GM10266 (cell line): ENCODE measurements around the gene PARN.

Source experiments
- DNase-seq: peaks from one replicate; pipeline ENCODE4 v3.0.0; 2012; ENCODE audit errors: extremely low spot score
- CTCF ChIP-seq: IDR thresholded peaks from 2 replicates; pipeline ENCODE4 v1.5.1; 2012; ENCODE audit warnings: mild to moderate bottlenecking, low read depth; ENCODE audit not compliant: control insufficient read depth, insufficient read depth; ENCODE audit errors: missing control alignments

Gene PARN

GRCh38 chr16:14531101-14531500 is 99.0 kb downstream of the PARN start:
- no peak for DNase-seq
- TF ChIP-seq CTCF = no peak

- TF ChIP-seq CTCF = no peak
- DNase-seq = peak; percentile 10
These were observed 100.0 kb downstream of the PARN start for GRCh38 chr16:14530046-14530445.

- peak; percentile 70 for DNase-seq
- TF ChIP-seq CTCF = peak; percentile 67
These were observed 100.9 kb downstream of the PARN start for GRCh38 chr16:14529010-14529669.

- DNase-seq = no peak
- no peak for TF ChIP-seq CTCF
These were observed 101.8 kb downstream of the PARN start for GRCh38 chr16:14528306-14528705.

GRCh38 chr16:14527411-14528044 is 102.5 kb downstream of the PARN start:
- no peak for TF ChIP-seq CTCF
- DNase-seq = no peak

- TF ChIP-seq CTCF = no peak
- DNase-seq = no peak
These were observed 104.5 kb downstream of the PARN start for GRCh38 chr16:14525596-14525995.

GRCh38 chr16:14524979-14525378 is 105.1 kb downstream of the PARN start:
- no peak for DNase-seq
- TF ChIP-seq CTCF = no peak
